RWPE2 (cell line): ENCODE measurements around the gene FGF18.

Source experiments
- ATAC-seq: fragments of 200-7000 bp; cut with Tn5 transposase; 3 replicates; pipeline ENCODE4 v1.9.1; 2021; ENCODE audit warnings: low read depth
- DNase-seq: peaks from one replicate; pipeline ENCODE4 v3.0.0-alpha.2; 2020; ENCODE audit warnings: low spot score
- H3K27ac ChIP-seq: fragments of 450-650 bp; 2 replicates; pipeline ENCODE4 v1.5.1; 2017; ENCODE audit warnings: mild to moderate bottlenecking; ENCODE audit not compliant: poor library complexity, severe bottlenecking
- H3K27me3 ChIP-seq: fragments of 250-450 bp; sonication (Bioruptor Pico); 2 replicates; pipeline ENCODE4 v1.5.1; 2021; ENCODE audit warnings: mild to moderate bottlenecking, moderate library complexity; ENCODE audit not compliant: insufficient read depth, poor library complexity, severe bottlenecking
- H3K36me3 ChIP-seq: fragments of 250-450 bp; sonication (Bioruptor Pico); 2 replicates; pipeline ENCODE4 v1.5.1; 2020; ENCODE audit warnings: low read depth, mild to moderate bottlenecking, moderate library complexity
- H3K4me1 ChIP-seq: fragments of 250-450 bp; sonication (Bioruptor Pico); 2 replicates; pipeline ENCODE4 v1.5.1; 2021; ENCODE audit warnings: mild to moderate bottlenecking, moderate library complexity; ENCODE audit not compliant: insufficient read depth, poor library complexity, severe bottlenecking
- H3K4me3 ChIP-seq: fragments of 250-450 bp; sonication (Bioruptor Pico); 2 replicates; pipeline ENCODE4 v1.5.1; 2021; ENCODE audit warnings: mild to moderate bottlenecking, moderate library complexity; ENCODE audit not compliant: severe bottlenecking
- H3K9me3 ChIP-seq: fragments of 250-450 bp; sonication (Bioruptor Pico); 2 replicates; pipeline ENCODE4 v1.5.1; 2021; ENCODE audit warnings: mild to moderate bottlenecking, moderate library complexity; ENCODE audit not compliant: severe bottlenecking
- TF ChIP-seq, protein P1 (sequence below): fragments of 450-650 bp; IDR thresholded peaks from one replicate; pipeline ENCODE4 v1.5.1; 2017; ENCODE audit warnings: mild to moderate bottlenecking, moderate library complexity; ENCODE audit not compliant: poor library complexity, severe bottlenecking

Gene FGF18

DNA sequence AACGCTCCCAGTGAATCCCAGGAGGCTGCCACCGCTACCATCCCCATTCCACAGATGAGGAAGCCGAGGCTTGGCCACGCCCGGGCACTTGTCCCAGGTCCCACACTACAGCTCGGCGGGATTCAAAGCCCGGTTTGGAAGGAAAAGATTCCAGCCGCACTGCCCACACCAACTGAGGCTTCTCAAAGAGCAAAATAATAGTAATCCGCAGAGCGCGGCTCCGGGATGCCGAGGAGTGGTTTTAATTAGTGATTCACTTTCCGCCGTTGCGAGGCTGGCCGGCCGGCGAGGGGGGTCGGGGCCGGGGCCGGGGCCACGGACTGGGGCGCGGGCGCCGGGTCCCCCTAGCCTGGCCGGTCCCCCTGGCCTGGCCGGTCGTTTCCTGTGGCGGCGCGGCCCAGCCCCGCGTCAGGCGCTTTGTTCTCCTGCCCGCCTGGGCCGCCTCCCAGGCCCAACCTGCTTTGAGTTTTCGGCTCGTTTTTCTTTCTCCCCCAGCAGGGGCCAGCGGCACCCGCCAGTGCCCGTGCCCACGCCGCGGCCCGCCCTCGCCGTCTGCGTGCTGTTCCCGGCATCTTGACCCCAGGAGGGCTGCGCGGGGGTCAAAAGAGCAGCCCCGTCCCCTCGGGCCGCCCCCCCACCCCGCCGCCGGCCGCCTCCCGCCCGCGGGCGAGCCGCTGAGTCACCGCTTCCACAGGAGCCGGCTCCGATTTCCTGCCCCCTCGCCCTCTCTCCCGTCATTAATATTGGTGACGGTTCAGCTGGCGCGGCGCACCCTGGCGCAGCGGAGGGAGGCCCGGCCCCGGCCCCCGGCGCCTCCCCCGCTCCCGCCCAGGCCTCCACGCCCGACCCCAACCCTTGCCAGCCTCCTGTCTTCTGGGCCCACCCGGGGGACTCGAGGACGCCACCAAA, 31.2 kb downstream of the FGF18 start:
- H3K4me1 ChIP-seq = no peaks in the 10 kb centered on the region
- H3K9me3 ChIP-seq = no peaks in the 10 kb centered on the region
- TF ChIP-seq, protein P1, sequence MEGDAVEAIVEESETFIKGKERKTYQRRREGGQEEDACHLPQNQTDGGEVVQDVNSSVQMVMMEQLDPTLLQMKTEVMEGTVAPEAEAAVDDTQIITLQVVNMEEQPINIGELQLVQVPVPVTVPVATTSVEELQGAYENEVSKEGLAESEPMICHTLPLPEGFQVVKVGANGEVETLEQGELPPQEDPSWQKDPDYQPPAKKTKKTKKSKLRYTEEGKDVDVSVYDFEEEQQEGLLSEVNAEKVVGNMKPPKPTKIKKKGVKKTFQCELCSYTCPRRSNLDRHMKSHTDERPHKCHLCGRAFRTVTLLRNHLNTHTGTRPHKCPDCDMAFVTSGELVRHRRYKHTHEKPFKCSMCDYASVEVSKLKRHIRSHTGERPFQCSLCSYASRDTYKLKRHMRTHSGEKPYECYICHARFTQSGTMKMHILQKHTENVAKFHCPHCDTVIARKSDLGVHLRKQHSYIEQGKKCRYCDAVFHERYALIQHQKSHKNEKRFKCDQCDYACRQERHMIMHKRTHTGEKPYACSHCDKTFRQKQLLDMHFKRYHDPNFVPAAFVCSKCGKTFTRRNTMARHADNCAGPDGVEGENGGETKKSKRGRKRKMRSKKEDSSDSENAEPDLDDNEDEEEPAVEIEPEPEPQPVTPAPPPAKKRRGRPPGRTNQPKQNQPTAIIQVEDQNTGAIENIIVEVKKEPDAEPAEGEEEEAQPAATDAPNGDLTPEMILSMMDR = no peak
- peak; percentile 74 for ATAC-seq
- DNase-seq = no peak
- no peaks in the 10 kb centered on the region for H3K36me3 ChIP-seq
- peak overlapping the region; percentile 29 for H3K4me3 ChIP-seq
- no peaks in the 10 kb centered on the region for H3K27me3 ChIP-seq
- H3K27ac ChIP-seq = peak overlapping the region; percentile 14

- H3K27me3 ChIP-seq = no peaks in the 10 kb centered on the region
- TF ChIP-seq, protein P1 = no peak
- ATAC-seq = no peak; the same call in 2 of the 3 replicates
- H3K4me1 ChIP-seq = no peaks in the 10 kb centered on the region
- H3K9me3 ChIP-seq = no peaks in the 10 kb centered on the region
- no peak for DNase-seq
- H3K4me3 ChIP-seq = no peak overlapping the region
- no peaks in the 10 kb centered on the region for H3K36me3 ChIP-seq
- H3K27ac ChIP-seq = no peak overlapping the region
Observed at GRCh38 chr5:171451421-171451820, 32.0 kb downstream of the FGF18 start.

GRCh38 chr5:171453056-171453725, 33.7 kb downstream of the FGF18 start:
- no peak for ATAC-seq
- H3K27ac ChIP-seq = no peak overlapping the region
- no peaks in the 10 kb centered on the region for H3K27me3 ChIP-seq
- TF ChIP-seq, protein P1 = no peak
- DNase-seq = no peak
- H3K4me3 ChIP-seq = no peak overlapping the region
- no peaks in the 10 kb centered on the region for H3K9me3 ChIP-seq
- no peaks in the 10 kb centered on the region for H3K36me3 ChIP-seq
- H3K4me1 ChIP-seq = no peaks in the 10 kb centered on the region

- Histone ChIP-seq H3K4me3 (no peak overlapping the region), H3K36me3 (no peaks in the 10 kb centered on the region), H3K4me1 (no peaks in the 10 kb centered on the region), H3K27ac (no peak overlapping the region), H3K9me3 (no peaks in the 10 kb centered on the region), H3K27me3 (no peaks in the 10 kb centered on the region)
- no peak for DNase-seq
- no peak for ATAC-seq
- TF ChIP-seq, protein P1 = no peak
Observed at GRCh38 chr5:171453988-171454387, 34.5 kb downstream of the FGF18 start.
